ENCODE measurements around the gene TSHR. TPM values are rescaled to one million over a fixed set of nuclear protein-coding genes. Genes with fewer than 3 reads are reported as not detected.

TSHR gene
- total RNA-seq, 6 donors from 2014 or later = 1.4 TPM; not detected in 5

DNA sequence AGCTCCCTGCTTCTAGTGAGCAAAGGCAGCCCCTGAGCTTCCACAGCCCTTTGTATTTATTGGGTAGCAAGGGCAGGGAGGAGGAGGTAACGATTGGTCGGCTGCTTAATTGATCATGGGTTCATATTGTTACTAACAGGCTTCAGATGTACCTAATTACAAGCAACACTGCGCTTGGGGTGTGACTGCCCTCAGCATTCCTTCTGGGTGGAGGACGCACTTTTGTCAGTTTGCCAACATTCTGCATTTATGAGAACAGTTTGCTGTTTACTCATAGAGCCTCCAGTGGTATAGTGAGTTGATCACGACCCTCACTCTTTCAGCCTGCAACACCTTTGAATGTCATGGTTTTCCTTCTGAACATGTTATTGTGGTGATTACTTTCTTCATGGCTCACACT, 9.6 kb downstream of the TSHR start:
- H3K27ac ChIP-seq = no peak overlapping the region
- H3K9me3 ChIP-seq = no peaks in the 10 kb centered on the region
- TF ChIP-seq EP300 (IDR thresholded peaks at IDR 0.05) (no peak), POLR2AphosphoS5 (IDR thresholded peaks at IDR 0.05) (no peak), POLR2A (IDR thresholded peaks at IDR 0.05) (no peak)
- TF ChIP-seq, protein P1, sequence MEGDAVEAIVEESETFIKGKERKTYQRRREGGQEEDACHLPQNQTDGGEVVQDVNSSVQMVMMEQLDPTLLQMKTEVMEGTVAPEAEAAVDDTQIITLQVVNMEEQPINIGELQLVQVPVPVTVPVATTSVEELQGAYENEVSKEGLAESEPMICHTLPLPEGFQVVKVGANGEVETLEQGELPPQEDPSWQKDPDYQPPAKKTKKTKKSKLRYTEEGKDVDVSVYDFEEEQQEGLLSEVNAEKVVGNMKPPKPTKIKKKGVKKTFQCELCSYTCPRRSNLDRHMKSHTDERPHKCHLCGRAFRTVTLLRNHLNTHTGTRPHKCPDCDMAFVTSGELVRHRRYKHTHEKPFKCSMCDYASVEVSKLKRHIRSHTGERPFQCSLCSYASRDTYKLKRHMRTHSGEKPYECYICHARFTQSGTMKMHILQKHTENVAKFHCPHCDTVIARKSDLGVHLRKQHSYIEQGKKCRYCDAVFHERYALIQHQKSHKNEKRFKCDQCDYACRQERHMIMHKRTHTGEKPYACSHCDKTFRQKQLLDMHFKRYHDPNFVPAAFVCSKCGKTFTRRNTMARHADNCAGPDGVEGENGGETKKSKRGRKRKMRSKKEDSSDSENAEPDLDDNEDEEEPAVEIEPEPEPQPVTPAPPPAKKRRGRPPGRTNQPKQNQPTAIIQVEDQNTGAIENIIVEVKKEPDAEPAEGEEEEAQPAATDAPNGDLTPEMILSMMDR (IDR thresholded peaks at IDR 0.05) = no peak
- no peaks in the 10 kb centered on the region for H3K36me3 ChIP-seq
- ATAC-seq (ENCODE audit: low FRiP score in 2 of 2) = no peak
- DNase-seq = no peak
- H3K27me3 ChIP-seq = no peaks in the 10 kb centered on the region
- WGBS, 2 donors = 63 to 75% methylated on average over 5 of the region's 5 CpGs
- H3K4me3 ChIP-seq = no peak overlapping the region
- no peaks in the 10 kb centered on the region for H3K4me1 ChIP-seq

DNA sequence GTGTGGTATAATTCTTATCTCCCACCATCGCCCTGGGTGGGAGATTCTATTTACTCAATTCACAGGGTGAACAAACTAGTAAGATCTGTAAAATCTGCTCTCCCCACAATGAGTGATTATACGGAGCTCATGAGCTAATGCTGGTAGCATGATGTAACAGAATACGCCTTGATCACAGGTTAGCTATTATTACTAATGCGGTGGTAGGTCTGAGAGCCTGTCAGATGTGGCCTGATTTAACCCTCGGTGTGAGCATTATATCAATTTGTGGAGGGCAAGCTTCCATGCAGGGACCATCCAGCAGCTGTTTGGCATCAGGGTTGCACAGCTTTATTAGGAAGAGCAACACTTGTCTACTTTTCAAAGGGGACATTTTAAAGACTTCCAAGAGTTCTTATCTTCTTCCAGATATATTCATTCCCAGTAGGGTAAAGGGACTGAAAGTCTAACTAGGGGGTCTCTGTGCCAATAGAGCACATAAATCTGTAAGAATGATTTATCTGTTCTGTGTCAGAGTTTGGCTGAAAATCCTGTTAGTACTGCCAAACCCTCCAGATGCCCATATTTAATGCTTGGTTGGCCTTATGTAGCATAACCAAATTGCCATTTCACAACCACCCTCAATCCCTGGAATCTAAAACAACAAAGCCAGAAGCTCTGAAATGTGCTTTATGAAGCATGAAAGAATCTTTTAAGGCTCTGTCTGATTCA, 18.7 kb downstream of the TSHR start:
- Histone ChIP-seq H3K27me3 (no peaks in the 10 kb centered on the region), H3K36me3 (no peaks in the 10 kb centered on the region), H3K4me3 (no peak overlapping the region), H3K9me3 (no peaks in the 10 kb centered on the region), H3K27ac (no peak overlapping the region), H3K4me1 (no peaks in the 10 kb centered on the region)
- DNase-seq = no peak
- no peak for TF ChIP-seq EP300 (IDR thresholded peaks at IDR 0.05)
- TF ChIP-seq, protein P1 (IDR thresholded peaks at IDR 0.05) = no peak
- no peak for ATAC-seq (ENCODE audit: low FRiP score in 2 of 2)
- 63 to 77% methylated on average over 5 of the region's 5 CpGs for WGBS, 2 donors

DNA sequence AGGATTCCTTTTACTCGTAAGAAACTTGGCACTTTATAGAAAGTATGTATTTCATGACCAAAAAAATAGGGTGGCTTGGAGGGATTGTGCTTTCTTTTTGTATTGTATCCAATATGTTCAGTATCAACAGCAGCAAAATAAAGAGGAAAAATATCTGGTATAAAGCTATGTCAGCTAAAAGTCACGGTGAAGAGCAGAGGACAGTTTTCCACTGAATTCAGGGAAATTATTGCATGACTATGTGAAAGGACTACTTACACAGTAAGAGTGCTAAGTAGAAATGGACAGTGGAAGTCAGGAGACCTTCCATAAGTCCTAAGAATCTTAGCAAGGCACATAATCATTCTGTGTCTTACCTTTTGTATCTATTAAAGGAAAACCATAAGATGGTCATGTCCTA, 19.3 kb downstream of the TSHR start:
- Histone ChIP-seq H3K36me3 (no peaks in the 10 kb centered on the region), H3K4me1 (no peaks in the 10 kb centered on the region), H3K4me3 (no peak overlapping the region), H3K27ac (no peak overlapping the region), H3K9me3 (no peaks in the 10 kb centered on the region), H3K27me3 (no peaks in the 10 kb centered on the region)
- TF ChIP-seq POLR2AphosphoS5 (IDR thresholded peaks at IDR 0.05) (no peak), EP300 (IDR thresholded peaks at IDR 0.05) (no peak), POLR2A (IDR thresholded peaks at IDR 0.05) (no peak)
- TF ChIP-seq, protein P1 (IDR thresholded peaks at IDR 0.05) = no peak
- no peak for ATAC-seq (ENCODE audit: low FRiP score in 2 of 2)
- WGBS, 2 donors = 72 to 83% methylated on average over 2 of the region's 2 CpGs
- DNase-seq = no peak

DNA sequence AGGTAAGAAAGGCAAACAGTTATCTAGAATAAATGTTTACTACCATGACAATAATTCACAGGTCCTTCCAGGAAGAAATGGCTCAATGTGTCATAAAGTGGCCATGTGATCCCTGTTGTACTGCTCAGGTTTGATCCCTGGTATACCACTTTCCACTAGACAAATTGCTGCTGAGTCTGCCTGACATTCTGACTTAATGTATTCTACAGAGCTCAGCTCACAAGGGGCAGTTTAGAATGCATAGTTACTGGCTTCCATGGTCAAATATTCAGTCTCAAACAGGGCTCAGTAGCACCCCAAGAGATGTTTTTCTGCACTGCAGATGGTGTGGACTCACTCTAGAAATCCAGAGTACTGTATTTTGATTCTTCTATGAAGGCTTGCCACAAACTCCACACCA, 21.8 kb downstream of the TSHR start:
- H3K4me3 ChIP-seq = no peak overlapping the region
- DNase-seq = no peak
- no peaks in the 10 kb centered on the region for H3K4me1 ChIP-seq
- no peak overlapping the region for H3K27ac ChIP-seq
- ATAC-seq (ENCODE audit: low FRiP score in 2 of 2) = no peak
- no peaks in the 10 kb centered on the region for H3K36me3 ChIP-seq
- no peaks in the 10 kb centered on the region for H3K9me3 ChIP-seq
- TF ChIP-seq EP300 (IDR thresholded peaks at IDR 0.05) = no peak
- TF ChIP-seq, protein P1 (IDR thresholded peaks at IDR 0.05) = no peak
- no peak for TF ChIP-seq POLR2A (IDR thresholded peaks at IDR 0.05)
- no peak for TF ChIP-seq POLR2AphosphoS5 (IDR thresholded peaks at IDR 0.05)
- H3K27me3 ChIP-seq = no peaks in the 10 kb centered on the region

DNA sequence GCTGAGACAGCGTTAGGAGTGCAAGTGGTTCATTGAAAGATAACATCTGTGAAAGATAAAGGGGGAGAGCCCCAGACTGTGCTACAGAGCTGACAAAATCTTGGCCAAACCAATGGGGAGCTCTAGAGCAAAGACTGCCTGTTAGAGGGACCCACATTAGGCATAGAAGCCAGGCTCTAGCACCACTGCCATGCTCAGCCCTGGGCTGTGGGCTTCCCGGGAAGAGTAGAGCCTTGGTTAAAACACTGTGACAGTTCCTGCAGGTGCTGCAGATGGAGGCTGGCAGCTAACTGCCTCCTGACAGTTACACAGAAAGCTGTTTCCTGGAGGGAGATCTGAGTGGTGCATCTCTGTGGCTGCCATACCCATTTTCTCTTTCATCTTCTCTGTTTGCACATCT, 23.0 kb downstream of the TSHR start:
- no peaks in the 10 kb centered on the region for H3K4me1 ChIP-seq
- H3K27ac ChIP-seq = no peak overlapping the region
- 49 to 53% methylated on average over 2 of the region's 2 CpGs for WGBS, 2 donors
- H3K27me3 ChIP-seq = no peaks in the 10 kb centered on the region
- no peak for TF ChIP-seq POLR2A (IDR thresholded peaks at IDR 0.05)
- TF ChIP-seq, protein P1 (IDR thresholded peaks at IDR 0.05) = no peak
- no peak for TF ChIP-seq POLR2AphosphoS5 (IDR thresholded peaks at IDR 0.05)
- no peak for TF ChIP-seq EP300 (IDR thresholded peaks at IDR 0.05)
- no peaks in the 10 kb centered on the region for H3K9me3 ChIP-seq
- H3K36me3 ChIP-seq = no peaks in the 10 kb centered on the region
- no peak overlapping the region for H3K4me3 ChIP-seq
- ATAC-seq (ENCODE audit: low FRiP score in 2 of 2) (no peak), DNase-seq (no peak)
